IPS-18c (cell line): Measurements from ENCODE around the gene RABL2A.
"Not testable (repeated sequence)": the region's sequence is repeated elsewhere in the genome, so short reads cannot be mapped to it uniquely, and the experiment has no call there.

Experiments
- H3K4me3 ChIP-seq: 2 replicates; pipeline ENCODE4 v1.7.0; 2013; ENCODE audit warnings: low read depth, mild to moderate bottlenecking, low read length, moderate library complexity; ENCODE audit not compliant: insufficient read depth
- H3K9me3 ChIP-seq: one replicate; pipeline ENCODE4 v1.6.1; 2013; ENCODE audit warnings: mild to moderate bottlenecking, low read length, moderate library complexity; ENCODE audit not compliant: control insufficient read depth, insufficient read depth

Gene RABL2A

GRCh38 chr2:113664761-113665533 lies 37.9 kb downstream of the RABL2A start:
- not testable (repeated sequence) for H3K4me3 ChIP-seq, H3K9me3 ChIP-seq

GRCh38 chr2:113669013-113669412 lies 41.9 kb downstream of the RABL2A start:
- not testable (repeated sequence) for H3K4me3 ChIP-seq, H3K9me3 ChIP-seq

GRCh38 chr2:113672326-113672932 lies 45.4 kb downstream of the RABL2A start:
- Histone ChIP-seq H3K9me3 (no peaks in the 10 kb centered on the region), H3K4me3 (no peak overlapping the region)

- Histone ChIP-seq H3K9me3 (no peaks in the 10 kb centered on the region), H3K4me3 (no peak overlapping the region)
These were observed 48.8 kb downstream of the RABL2A start for GRCh38 chr2:113675875-113676274.

GRCh38 chr2:113676623-113677266 lies 49.7 kb downstream of the RABL2A start:
- no peak overlapping the region for H3K4me3 ChIP-seq
- no peaks in the 10 kb centered on the region for H3K9me3 ChIP-seq

- Histone ChIP-seq H3K4me3 (no peak overlapping the region), H3K9me3 (no peaks in the 10 kb centered on the region)
These were observed 50.3 kb downstream of the RABL2A start for GRCh38 chr2:113677330-113677729.

GRCh38 chr2:113679457-113679856 lies 52.4 kb downstream of the RABL2A start:
- H3K4me3 ChIP-seq: no peak overlapping the region
- no peaks in the 10 kb centered on the region for H3K9me3 ChIP-seq

GRCh38 chr2:113685471-113685870 lies 58.4 kb downstream of the RABL2A start:
- H3K4me3 ChIP-seq: no peak overlapping the region
- H3K9me3 ChIP-seq: no peaks in the 10 kb centered on the region

DNA sequence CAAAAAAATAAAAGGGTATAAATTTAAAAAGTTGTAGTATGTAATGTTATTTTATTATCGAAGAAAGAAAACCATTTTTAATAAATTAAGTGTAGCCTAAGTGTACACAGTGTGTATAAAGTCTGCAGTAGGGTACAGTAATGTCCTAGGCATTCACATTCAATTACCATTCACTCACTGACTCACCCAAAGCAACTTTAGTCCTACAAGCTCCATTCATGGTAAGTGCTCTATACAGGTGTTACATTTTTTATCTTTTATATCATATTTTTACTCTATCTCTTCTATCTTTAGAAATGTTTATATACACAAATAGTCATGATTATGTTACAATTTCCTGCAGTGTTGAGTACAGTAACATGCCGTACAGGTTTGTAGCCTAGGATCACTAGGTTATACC lies 59.5 kb downstream of the RABL2A start:
- Histone ChIP-seq H3K4me3 (no peak overlapping the region), H3K9me3 (no peaks in the 10 kb centered on the region)

DNA sequence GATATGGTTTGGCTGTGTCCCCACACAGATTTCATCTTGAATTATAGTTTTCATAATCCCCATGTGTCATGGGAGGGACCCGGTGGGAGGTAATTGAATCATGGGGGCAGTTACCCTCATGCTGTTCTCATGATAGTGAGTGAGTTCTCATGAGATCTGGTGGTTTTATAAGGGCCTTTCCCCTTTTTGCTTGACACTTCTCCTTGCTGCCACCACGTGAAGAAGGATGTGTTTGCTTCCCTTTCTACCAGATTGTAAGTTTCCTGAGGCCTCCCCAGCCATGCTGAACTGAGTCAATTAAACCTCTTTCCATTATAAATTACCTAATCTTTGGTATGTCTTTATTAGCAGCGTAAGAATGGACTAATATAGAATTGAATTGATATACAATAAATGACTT lies 63.8 kb downstream of the RABL2A start:
- not testable (repeated sequence) for H3K9me3 ChIP-seq, H3K4me3 ChIP-seq
